ENCODE results near the gene RBPMS2. TPM values are rescaled to one million over a fixed set of nuclear protein-coding genes. Genes with fewer than 3 reads are reported as not detected.
"Not testable (repeated sequence)": the region's sequence is repeated elsewhere in the genome, so short reads cannot be mapped to it uniquely, and the experiment has no call there.

RBPMS2 gene
- total RNA-seq, 4 donors from 2014 or later: 0.22 to 5.4 (median 1.8) TPM

GRCh38 chr15:64746921-64747320 lies 28.5 kb downstream of the RBPMS2 start:
- no peak overlapping the region for H3K27ac ChIP-seq
- DNase-seq (ENCODE audit: low spot score in 2 of 2): no peak
- H3K27me3 ChIP-seq: no peaks in the 10 kb centered on the region
- 83 to 89% methylated on average over 7 of the region's 7 CpGs for WGBS, 2 donors
- H3K36me3 ChIP-seq: no peaks in the 10 kb centered on the region
- H3K4me1 ChIP-seq: peaks cover 0 to 5% (median 0%) of the 10 kb centered on the region in 4 donors
- H3K9me3 ChIP-seq: no peaks in the 10 kb centered on the region
- H3K4me3 ChIP-seq: no peak overlapping the region
- TF ChIP-seq, protein P1, sequence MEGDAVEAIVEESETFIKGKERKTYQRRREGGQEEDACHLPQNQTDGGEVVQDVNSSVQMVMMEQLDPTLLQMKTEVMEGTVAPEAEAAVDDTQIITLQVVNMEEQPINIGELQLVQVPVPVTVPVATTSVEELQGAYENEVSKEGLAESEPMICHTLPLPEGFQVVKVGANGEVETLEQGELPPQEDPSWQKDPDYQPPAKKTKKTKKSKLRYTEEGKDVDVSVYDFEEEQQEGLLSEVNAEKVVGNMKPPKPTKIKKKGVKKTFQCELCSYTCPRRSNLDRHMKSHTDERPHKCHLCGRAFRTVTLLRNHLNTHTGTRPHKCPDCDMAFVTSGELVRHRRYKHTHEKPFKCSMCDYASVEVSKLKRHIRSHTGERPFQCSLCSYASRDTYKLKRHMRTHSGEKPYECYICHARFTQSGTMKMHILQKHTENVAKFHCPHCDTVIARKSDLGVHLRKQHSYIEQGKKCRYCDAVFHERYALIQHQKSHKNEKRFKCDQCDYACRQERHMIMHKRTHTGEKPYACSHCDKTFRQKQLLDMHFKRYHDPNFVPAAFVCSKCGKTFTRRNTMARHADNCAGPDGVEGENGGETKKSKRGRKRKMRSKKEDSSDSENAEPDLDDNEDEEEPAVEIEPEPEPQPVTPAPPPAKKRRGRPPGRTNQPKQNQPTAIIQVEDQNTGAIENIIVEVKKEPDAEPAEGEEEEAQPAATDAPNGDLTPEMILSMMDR (IDR thresholded peaks at IDR 0.05): no peak
- no peak for TF ChIP-seq POLR2A (IDR thresholded peaks at IDR 0.05)
- TF ChIP-seq EP300 (IDR thresholded peaks at IDR 0.05): no peak

DNA sequence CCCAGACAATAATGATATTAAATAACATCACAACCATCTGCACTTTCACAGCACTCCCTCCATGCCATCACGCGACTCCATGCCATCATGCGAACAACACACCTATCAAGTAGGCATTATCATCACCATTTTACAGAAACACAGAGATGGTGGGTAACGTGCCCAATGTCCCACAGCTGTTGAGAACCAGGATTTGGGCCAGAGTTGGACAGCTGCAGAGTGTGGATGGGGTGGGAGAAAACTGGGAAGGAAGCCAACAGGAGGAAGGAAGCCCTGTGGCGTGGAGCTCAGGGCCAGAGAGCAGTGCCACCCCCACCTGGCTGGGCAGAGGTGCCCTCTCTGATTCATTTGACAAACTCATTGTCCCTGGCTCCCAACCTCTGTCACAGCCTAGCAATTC lies 29.0 kb downstream of the RBPMS2 start:
- Histone ChIP-seq H3K27ac (no peak overlapping the region), H3K27me3 (no peaks in the 10 kb centered on the region), H3K9me3 (no peaks in the 10 kb centered on the region), H3K36me3 (no peaks in the 10 kb centered on the region), H3K4me1 (peaks cover 0 to 5% (median 0%) of the 10 kb centered on the region in 4 donors), H3K4me3 (no peak overlapping the region)
- no peak for DNase-seq (ENCODE audit: low spot score in 2 of 2)
- TF ChIP-seq POLR2A (IDR thresholded peaks at IDR 0.05) (no peak), EP300 (IDR thresholded peaks at IDR 0.05) (no peak)
- TF ChIP-seq, protein P1 (IDR thresholded peaks at IDR 0.05): no peak
- 79 to 82% methylated on average over 5 of the region's 5 CpGs for WGBS, 2 donors

- TF ChIP-seq EP300 (IDR thresholded peaks at IDR 0.05) (no peak), POLR2A (IDR thresholded peaks at IDR 0.05) (no peak)
- TF ChIP-seq, protein P1 (IDR thresholded peaks at IDR 0.05): no peak
- WGBS, 2 donors: 90% methylated on average over 11 of the region's 11 CpGs
- H3K4me3 ChIP-seq: no peak overlapping the region
- no peak for DNase-seq (ENCODE audit: low spot score in 2 of 2)
- peaks cover 0 to 16% (median 0%) of the 10 kb centered on the region in 4 donors for H3K4me1 ChIP-seq
- no peaks in the 10 kb centered on the region for H3K27me3 ChIP-seq
- H3K9me3 ChIP-seq: no peaks in the 10 kb centered on the region
- no peak overlapping the region for H3K27ac ChIP-seq
- H3K36me3 ChIP-seq: no peaks in the 10 kb centered on the region
Observed at GRCh38 chr15:64743691-64744090, 31.7 kb downstream of the RBPMS2 start.

GRCh38 chr15:64742921-64743320 lies 32.5 kb downstream of the RBPMS2 start:
- TF ChIP-seq EP300 (IDR thresholded peaks at IDR 0.05): no peak
- no peak overlapping the region for H3K27ac ChIP-seq
- WGBS, 2 donors: 77 to 93% methylated on average over 10 to 13 of the region's 13 CpGs
- no peaks in the 10 kb centered on the region for H3K9me3 ChIP-seq
- H3K27me3 ChIP-seq: no peaks in the 10 kb centered on the region
- peaks cover 0 to 16% (median 0%) of the 10 kb centered on the region in 4 donors for H3K4me1 ChIP-seq
- no peak overlapping the region for H3K4me3 ChIP-seq
- DNase-seq (ENCODE audit: low spot score in 2 of 2): no peak
- H3K36me3 ChIP-seq: no peaks in the 10 kb centered on the region

- peaks cover 0 to 16% (median 0%) of the 10 kb centered on the region in 4 donors for H3K4me1 ChIP-seq
- 88 to 89% methylated on average over 8 of the region's 8 CpGs for WGBS, 2 donors
- DNase-seq (ENCODE audit: low spot score in 2 of 2): no peak
- no peak overlapping the region for H3K4me3 ChIP-seq
- no peaks in the 10 kb centered on the region for H3K27me3 ChIP-seq
- no peak overlapping the region for H3K27ac ChIP-seq
- no peaks in the 10 kb centered on the region for H3K36me3 ChIP-seq
- H3K9me3 ChIP-seq: no peaks in the 10 kb centered on the region
- no peak for TF ChIP-seq EP300 (IDR thresholded peaks at IDR 0.05)
- TF ChIP-seq, protein P1 (IDR thresholded peaks at IDR 0.05): no peak
- TF ChIP-seq POLR2A (IDR thresholded peaks at IDR 0.05): no peak
Observed at GRCh38 chr15:64742385-64742784, 33.0 kb downstream of the RBPMS2 start.

- H3K27ac ChIP-seq; H3K4me3 ChIP-seq; H3K9me3 ChIP-seq; DNase-seq (ENCODE audit: low spot score in 2 of 2); H3K27me3 ChIP-seq; H3K36me3 ChIP-seq: not testable (repeated sequence)
- peaks cover 0 to 14% (median 0%) of the 10 kb centered on the region in 4 donors for H3K4me1 ChIP-seq
- WGBS, 2 donors: 86 to 90% methylated on average over 16 of the region's 16 CpGs
Observed at GRCh38 chr15:64741708-64742107, 33.7 kb downstream of the RBPMS2 start.
